ENCODE data around the gene RSU1.

The RSU1 gene

DNA sequence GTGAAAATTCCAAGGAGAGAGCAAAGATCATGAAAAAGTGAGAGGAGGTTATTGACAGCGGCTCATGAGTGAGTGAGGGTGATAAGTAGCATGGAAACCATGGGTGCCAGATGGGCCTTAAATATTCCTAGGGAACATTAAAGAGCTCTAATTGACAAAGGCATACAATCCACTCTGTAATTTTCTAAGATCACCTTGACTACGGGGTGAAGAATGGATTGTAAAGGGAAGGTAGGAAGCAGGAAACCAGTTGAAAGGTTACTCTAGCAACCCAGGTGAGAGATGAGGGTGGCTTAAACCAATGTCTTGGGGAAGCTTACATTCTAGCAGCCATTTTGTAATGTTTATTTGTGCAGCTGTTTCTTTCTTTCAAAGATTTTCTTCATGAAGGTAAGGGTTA, 75.7 kb downstream of the RSU1 start:
- no peak for DNase-seq (ENCODE audit: low read depth)

DNA sequence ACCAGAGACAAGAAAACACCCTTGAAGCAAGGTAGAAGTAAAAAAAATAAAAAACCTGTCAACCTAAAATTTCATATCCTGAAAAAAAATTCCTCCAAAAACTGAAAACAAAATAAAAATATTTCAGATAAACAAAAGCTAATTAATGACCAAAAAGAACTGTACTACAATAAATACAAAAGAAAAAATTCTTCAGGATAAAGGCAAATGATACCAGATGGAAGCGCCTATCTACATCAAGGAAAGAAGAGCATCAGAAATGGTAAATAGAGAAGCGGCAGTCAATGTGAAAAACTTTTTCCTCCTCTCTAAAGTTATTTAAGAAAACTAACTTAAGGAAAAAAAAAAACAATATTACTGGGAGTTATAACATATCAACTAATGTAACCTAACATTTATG, 79.8 kb downstream of the RSU1 start:
- DNase-seq (ENCODE audit: low read depth), result no peak

DNA sequence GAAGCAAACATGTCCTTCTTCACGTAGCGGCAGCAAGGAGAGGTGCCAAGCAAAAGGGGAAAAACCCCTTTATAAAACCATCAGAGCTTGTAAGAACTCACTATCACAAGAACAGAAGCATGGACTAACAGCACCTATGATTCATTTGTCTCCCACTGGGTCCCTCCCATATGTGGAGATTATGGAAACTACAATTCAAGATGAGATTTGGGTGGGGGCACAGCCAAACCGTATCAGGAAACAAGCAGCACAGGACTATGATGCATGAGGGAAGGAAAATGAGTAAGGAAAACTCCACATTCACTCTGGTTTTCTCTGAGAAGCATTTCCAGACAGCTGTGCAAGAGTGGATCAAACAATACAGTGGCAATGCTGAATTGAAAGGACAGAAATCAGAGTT, 81.6 kb downstream of the RSU1 start:
- no peak for DNase-seq (ENCODE audit: low read depth)

DNA sequence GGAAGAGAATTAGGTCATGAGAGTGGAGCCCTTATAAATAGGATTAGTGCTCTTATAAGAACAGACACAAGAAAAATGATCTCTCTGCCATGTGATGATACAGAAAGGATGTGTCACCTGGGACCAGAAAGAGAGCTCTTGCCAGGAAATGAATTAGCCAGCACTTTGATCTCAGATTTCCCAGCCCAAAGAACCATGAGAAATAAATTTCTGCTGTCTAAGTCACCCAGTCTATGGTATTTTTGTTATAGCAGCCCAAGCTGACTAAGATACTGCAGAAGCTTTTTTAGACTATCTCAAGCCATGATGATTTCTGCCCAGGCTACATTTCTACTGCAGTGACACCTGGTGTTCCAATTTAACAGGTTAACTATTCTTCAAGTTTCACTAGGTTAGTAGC, 84.8 kb downstream of the RSU1 start:
- DNase-seq (ENCODE audit: low read depth), result no peak

DNA sequence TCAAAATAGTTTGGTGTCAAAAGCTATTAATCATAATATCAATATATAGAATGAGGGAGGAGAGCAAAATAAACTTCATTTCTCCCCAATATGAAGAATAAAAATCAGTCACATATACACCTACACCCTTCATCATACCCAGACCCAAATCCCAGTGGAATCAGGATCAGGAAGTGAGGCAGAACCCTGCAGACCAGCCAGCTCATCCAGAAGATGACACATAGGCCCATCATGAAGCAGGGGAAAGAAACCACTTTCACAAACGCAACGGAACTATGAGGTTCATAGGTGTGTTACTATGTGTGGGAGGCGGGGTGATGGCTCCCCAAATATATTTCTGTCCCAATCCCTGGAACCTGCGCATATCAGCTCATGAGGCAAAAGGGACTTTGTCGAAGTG, 89.0 kb downstream of the RSU1 start:
- no peak for DNase-seq (ENCODE audit: low read depth)

DNA sequence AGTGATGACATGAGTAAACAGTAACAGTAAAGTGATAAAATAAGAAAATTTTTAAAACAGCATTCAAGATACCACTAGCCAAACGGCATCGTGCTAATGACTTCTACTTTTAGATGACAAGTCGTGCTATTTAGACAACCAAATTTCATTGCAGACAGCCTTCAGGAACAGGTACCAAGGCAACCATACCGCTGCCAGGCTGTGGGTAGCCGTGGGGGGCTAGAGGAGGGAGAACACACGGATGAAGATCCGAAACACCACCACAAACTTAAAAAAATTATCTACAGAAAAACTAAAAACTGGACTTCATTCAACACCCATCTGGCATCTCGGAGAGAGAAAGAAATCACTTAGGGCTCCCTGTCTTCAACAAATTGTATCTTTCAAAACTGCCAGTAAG, 89.6 kb downstream of the RSU1 start:
- no peak for DNase-seq (ENCODE audit: low read depth)

DNA sequence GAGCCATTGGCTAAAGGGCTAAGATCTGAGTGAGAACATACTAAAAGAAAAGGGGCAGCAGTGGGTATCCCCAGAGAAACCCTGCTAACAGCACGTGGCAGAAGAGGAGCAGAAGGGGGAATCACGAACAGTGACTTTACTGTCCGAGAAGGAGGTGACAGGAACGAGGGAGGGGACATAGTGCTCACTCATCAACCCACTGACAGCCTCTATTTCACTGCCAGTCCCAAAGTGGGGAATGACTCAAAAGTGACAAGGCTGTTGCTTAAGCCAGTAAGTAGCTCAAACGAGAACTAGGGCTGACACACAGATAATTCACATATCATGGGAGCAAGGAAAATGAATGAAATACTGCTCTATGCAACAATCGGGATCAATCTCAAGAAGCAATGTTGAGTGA, 92.7 kb downstream of the RSU1 start:
- DNase-seq (ENCODE audit: low read depth), result no peak

DNA sequence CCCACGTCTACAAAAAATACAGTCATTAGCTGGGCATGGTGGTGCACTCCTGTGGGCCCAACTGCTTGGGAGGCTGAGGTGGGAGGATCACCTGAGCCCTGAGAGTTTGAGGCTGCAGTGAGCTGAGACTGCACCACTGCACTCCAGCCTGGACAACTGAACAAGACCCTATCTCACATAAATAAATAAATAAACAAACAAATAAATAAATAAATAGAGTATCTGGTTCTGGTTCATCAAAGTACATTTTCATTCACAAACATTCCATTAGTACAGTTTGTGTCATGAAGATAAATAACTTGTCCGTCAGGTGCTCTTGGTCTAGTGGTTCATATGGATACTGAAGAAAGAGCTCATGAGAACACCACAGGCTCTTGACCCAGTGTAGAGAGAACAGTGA, 96.4 kb downstream of the RSU1 start:
- DNase-seq (ENCODE audit: low read depth), result no peak

DNA sequence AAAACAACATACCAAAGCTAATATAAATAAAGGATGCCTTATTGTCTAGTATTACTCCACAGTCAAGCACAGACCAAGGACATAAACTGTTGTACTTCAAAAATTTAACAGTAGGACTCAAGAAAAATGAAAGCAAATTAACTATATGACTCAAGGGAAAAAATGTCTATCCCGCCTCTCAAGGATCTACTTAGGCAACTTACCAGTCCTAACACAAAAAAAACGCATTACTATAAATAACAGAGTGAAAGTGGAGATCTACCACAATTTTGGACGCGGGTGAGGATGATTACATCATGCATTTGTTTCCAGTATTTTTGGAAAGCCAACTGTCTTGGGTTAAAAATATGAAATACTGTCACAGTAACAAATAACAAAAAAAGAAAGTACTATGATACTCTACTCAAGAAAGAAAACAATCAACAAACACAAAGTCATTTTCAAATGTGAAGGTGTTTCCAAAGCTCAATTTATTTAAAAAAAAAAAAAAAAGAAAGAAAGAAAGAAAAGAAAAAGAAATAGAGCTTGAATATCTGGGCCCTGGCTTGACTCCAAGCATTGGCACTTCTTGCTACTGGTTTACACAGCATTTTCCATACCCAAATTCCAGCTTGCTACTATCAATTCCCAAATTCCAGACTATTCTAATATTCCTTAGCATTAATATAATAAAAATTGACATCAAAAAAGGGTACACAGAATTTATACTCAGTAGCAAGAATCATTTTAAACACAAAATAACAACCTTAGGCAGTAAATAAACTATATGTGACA, 99.4 kb downstream of the RSU1 start:
- DNase-seq (ENCODE audit: low read depth), result peak; percentile 46

DNA sequence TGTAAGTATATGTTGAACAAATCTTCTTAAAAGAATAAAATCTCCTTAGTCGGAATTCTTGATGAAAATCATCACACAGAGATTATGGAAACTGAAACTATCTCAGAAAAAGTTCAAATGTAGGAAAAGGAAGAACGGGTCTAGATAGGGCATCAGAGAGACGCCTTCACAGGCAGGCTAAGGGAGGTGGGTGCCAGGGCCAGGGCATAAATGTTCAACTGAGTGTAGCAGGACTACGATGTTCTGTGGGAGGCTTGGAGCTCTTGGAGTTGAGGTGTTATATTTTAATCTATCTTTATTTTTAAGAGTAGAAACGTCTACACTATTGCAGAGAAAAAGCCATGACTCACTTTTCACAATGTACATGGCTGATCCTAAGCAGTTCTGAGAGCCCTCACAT, 101.2 kb downstream of the RSU1 start:
- DNase-seq (ENCODE audit: low read depth), result no peak

DNA sequence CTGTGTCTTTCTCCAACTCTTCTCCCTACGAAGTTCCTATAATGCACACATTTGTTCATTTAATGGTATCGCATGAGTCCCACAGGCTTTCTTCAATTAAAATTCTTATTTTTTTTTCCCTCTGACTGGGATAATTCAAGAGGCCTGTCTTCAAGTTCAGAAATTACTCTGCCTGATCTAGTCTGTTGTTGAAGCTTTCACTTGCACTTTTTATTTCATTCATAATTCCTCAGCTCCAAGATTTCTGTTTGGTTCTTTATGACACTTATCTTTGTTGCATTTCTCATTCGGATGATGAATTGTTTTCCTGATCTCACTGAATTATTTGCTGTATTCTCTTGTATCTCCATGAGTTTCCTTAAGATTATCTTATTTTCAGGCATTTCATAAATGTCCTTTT, 103.9 kb downstream of the RSU1 start:
- no peak for DNase-seq (ENCODE audit: low read depth)

DNA sequence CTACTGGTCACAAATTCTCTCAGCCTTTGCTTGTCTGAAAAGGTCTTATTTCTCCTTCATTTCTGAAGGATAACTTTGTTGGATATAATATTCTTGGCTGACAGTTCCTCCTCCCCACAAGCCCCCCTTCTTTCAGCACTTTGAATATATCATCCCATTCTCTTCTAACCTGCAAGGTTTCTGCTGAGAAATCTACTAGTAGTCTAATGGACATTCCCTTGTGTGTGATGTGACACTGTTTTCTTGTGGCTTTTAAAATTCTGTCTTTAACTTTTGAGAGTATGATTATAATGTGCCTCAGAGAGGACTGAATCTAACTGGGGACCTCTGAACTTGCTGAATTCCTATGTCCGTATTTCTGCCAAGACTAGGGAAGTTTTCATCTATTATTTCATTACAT, 104.3 kb downstream of the RSU1 start:
- DNase-seq (ENCODE audit: low read depth), result no peak

DNA sequence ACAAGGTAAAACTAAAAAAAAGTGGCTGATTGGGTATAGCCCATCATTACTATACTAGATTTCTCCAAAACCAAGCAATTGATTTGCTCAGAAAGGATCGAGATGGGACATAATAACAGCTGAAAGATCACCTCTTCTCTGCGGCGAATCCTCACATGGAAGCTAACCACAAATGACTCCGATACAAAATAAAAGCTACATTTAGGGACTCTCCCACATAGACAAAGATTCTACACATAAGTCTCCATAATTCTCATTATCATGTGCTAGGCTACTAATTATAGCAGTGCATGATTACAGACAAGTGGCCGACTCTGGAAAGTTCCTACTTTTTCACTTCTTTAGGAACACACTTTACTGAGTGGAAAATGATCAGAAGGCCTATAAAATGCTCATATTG, 116.9 kb downstream of the RSU1 start:
- DNase-seq (ENCODE audit: low read depth), result no peak

DNA sequence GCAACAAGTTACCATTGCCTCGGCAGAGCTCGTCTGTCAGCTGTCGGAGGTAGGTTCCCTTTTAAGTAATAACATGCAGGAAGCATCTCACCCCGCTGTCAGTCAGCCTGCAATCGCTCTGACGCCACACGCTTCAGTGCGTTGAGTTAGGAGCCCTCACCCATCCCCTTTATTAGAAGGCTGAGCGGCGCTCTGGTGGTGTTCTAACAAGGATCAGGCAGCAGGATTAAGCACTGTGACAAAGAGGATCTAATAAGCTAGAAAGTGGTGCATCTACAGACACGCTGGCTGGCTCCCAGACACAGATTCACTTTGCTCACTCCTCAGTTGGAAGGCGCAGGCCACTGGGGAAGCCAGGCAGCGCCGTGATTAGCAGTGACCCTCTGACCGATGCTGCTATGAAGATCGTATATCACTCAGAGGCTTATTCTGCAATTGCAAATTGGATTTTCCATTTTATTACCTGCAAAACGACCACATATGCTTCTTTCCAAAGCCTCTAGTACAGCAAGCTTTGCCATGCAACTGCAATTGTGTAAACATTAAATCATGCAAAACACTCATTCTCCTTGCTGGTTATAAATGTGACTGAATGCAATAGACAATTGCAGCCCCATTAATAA, 117.7 kb downstream of the RSU1 start:
- DNase-seq (ENCODE audit: low read depth), result no peak

DNA sequence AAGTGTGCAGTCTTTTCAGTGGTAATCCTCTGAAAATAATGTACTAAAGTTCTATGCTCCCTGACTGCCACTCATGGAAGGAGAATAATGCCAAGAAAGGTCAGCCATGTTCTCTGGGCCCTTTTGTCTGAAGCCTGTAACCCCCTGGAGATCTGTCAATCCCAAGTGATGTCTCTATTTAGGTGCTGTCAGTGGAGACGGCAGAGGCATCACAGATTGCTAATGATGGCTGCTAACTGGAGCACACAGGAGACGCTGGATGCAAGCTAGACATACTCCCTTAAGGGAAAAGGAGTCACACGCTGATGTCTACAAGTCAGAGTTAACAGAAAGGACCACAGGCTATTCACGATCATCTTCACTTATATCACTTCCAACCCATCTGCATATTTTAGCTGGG, 118.8 kb downstream of the RSU1 start:
- DNase-seq (ENCODE audit: low read depth), result no peak

DNA sequence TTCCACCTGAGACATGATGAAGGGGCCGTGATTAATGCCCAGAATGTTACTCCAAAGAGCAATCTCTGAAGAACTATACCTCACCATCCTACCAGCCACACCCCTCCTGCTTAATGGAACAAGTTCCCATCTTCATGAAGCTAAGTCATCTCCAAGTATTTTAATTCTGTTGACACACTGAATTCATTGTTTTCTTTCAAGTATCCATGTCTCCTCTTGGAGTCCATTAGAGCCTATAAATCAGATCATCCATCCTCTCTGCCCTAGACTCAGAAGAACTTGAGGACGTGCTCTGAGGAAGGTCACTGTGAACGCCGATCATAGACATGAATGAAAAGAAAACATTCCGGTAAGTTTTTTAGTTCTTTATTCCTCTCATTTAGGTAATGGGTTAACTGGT, 126.8 kb downstream of the RSU1 start:
- no peak for DNase-seq (ENCODE audit: low read depth)

DNA sequence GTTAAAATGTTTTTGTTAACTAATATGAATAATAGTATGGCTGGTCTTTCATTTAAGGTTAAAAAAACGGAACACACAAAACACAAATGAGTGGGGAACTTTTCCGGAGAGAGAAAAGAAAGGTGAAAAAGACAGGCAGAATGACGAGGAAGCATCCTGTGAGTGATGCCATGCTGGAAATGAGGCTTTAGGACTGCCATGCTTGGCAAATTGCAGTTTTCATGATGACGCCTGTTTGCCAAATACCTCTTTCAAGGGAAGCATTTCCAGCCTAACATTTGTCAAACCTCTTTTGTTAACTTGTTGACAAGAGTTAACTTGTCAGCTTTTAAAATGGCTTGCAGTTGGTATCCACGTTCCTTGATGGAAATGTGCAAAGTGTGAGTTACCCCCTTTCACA, 127.5 kb downstream of the RSU1 start:
- DNase-seq (ENCODE audit: low read depth), result no peak

DNA sequence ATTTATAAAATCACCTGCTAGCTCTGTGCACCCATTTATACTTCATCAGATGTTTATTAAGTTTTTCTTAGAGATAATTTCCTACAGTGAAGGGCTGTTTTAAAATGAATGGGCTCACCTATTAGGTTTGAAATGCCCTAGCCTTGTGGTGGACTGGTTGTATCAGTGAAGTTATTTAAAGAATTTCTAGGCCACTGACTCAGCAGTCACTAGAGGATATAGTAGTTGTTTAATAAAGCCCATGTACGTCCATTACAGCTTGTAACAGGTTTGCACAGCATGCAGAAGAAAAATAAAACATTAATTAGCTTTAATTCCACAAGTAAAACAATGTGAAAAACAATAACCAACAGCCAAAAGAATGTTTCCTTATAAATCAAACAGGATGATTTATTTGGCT, 128.0 kb downstream of the RSU1 start:
- DNase-seq (ENCODE audit: low read depth), result no peak

DNA sequence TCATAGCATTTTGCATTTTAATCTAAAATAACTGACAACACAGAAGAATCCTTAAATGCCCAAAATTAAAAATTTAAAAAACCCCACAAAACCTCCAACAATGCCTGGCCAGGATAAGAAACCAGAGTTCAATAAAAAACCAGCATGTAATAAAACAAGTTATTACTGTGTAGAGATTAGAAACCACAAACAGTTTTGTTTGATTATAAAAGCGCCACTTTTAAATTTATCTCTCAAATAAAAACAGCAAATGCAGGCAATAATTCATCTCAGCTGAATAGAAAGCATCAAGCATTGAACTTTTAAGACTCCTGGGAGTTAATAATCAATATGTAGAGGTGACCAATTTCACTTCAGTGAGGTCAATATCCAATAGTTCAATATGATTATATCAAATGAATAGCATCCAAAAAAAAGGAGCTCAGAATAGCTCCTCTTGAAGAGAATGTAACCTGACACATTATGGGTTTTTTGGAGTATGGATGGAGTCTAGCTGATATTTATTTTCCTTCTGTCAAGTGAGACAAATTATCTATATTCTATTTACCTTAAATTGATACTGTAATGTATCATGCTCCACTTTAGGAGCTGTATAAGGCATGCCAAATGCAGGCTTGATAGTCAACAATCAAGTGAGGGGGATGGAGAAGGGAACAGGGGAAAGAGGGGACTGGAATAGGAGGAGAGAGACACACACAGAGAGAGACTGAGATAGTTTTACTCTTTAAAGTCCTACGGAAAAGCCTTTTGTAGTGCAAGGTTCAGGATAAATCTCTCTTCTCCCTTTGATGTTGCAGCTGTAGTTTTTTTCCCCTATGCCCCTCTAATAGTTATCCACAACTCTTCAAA, 130.9 kb downstream of the RSU1 start:
- no peak for DNase-seq (ENCODE audit: low read depth)

DNA sequence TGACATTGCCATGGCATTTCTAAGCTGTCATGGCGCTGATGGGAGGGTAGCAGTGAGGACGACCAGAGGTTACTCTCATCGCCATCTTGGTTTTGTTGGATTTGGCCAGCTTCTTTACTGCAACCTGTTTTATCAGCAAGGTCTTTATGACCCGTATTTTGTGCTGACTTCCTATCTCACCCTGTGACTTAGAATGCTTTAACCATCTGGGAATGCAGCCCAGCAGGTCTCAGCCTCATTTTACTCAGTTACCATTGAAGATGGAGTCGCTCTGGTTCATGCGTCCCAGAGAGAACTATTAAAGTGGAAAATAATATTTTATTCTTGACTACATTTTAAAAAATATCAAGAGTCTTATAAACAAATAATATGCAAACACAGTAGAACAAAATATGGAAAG, 131.7 kb downstream of the RSU1 start:
- no peak for DNase-seq (ENCODE audit: low read depth)

DNA sequence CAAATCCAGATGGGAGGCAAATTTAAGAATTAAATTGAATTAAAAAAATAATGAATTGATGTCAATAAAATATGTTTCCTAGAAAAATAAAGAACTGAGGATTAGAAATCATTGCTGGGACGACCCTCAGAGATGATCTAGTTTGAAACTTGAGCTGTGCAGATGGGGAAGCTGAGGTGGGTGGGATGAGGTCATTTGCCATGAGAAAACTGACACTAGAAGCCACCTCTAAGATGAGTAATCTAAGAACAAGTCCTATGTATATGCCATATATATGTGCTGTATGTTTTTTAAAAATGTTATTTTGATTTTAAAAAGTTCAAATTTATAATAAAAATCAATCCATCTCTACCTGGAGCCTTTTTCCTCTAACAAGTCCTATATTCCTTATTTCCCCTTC, 135.7 kb downstream of the RSU1 start:
- DNase-seq (ENCODE audit: low read depth), result no peak

DNA sequence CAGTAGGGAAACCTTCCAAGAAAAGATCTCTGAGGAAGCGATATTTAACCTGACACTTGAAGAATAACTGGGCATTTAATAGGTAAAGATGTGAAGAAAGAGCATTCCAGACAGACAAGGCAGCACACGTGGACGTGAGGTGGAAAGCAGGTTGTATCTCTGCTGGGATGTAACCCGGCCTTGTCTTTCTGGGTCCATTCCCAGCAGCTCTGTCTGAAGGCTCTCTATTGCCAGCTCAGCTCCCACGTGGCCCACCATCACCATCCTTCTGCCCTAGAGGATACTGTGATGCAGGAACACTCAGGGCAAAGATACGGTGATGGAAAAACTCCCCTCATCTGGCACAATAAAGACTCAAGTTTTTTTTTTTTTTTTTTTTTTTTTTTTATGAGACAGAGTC, 137.7 kb downstream of the RSU1 start:
- no peak for DNase-seq (ENCODE audit: low read depth)

DNA sequence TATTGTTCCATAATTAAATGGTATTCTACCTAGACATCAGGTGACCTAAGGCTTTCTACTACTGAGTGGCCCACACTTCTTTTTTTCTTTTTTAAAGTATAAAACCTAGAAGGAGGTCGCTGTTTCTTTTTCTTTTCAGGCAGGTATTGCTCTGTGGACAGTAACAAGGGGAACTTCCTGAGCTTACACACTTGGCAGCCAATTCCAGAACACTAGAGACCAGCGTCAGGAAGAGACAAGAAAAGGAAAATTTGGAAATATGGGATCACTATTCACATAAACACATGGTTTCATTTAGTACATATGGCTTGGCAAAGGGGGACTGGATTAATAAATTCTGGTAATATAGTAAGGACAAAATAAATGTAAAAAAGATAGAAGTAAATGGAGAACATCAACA, 141.9 kb downstream of the RSU1 start:
- DNase-seq (ENCODE audit: low read depth), result no peak
